DOHH2 (cell line): ENCODE measurements around the gene NGF.
"Not testable (repeated sequence)": the region's sequence is repeated elsewhere in the genome, so short reads cannot be mapped to it uniquely, and the experiment has no call there.

ENCODE experiments used
- H3F3A ChIP-seq: fragments of 200-600 bp; sonication (generic), shearing (Covaris generic); 2 replicates; pipeline ENCODE4 v1.6.0; 2016; ENCODE audit warnings: antibody characterized with exemption, mild to moderate bottlenecking; ENCODE audit not compliant: control insufficient read depth, insufficient read depth
- H3K27ac ChIP-seq: fragments of 200-600 bp; sonication (generic); 2 replicates; pipeline ENCODE4 v1.5.1; 2014; ENCODE audit warnings: low read depth, mild to moderate bottlenecking, low read length, moderate library complexity
- H3K27me3 ChIP-seq: fragments of 200-600 bp; sonication (generic); 2 replicates; pipeline ENCODE4 v1.6.1; 2014; ENCODE audit warnings: mild to moderate bottlenecking, low read length, mixed read lengths; ENCODE audit not compliant: control insufficient read depth
- H3K36me3 ChIP-seq: fragments of 200-600 bp; sonication (generic); 2 replicates; pipeline ENCODE4 v1.6.1; 2014; ENCODE audit warnings: mild to moderate bottlenecking, low read length, moderate library complexity, mixed read lengths; ENCODE audit not compliant: control insufficient read depth
- H3K4me1 ChIP-seq: fragments of 200-600 bp; sonication (generic); 2 replicates; pipeline ENCODE4 v1.6.1; 2014; ENCODE audit warnings: mild to moderate bottlenecking, low read length, mixed read lengths; ENCODE audit not compliant: control insufficient read depth
- H3K4me2 ChIP-seq: fragments of 200-600 bp; sonication (generic); 2 replicates; pipeline ENCODE4 v1.6.0; 2014; ENCODE audit warnings: mild to moderate bottlenecking, low read length, moderate library complexity
- H3K4me3 ChIP-seq: fragments of 200-600 bp; sonication (generic); 2 replicates; pipeline ENCODE4 v1.5.1; 2014; ENCODE audit warnings: mild to moderate bottlenecking, low read length, mixed read lengths
- H3K79me2 ChIP-seq: fragments of 200-600 bp; sonication (generic); 2 replicates; pipeline ENCODE4 v1.6.1; 2014; ENCODE audit warnings: mild to moderate bottlenecking, low read length, mixed read lengths; ENCODE audit not compliant: control insufficient read depth
- H3K9me2 ChIP-seq: fragments of 200-600 bp; sonication (generic); replicated peaks from 2 replicates; pipeline ENCODE4 v1.6.1; 2014; ENCODE audit warnings: mild to moderate bottlenecking, low read length, mixed read lengths; ENCODE audit not compliant: control insufficient read depth
- H3K9me3 ChIP-seq: fragments of 200-600 bp; sonication (generic); 2 replicates; pipeline ENCODE4 v1.6.1; 2014; ENCODE audit warnings: antibody characterized with exemption, low read length, mixed read lengths; ENCODE audit not compliant: control insufficient read depth, insufficient read depth
- H4K20me1 ChIP-seq: fragments of 200-600 bp; sonication (generic); 2 replicates; pipeline ENCODE4 v1.6.0; 2014; ENCODE audit warnings: low read depth, mild to moderate bottlenecking, antibody characterized with exemption, low read length, moderate library complexity; ENCODE audit not compliant: control insufficient read depth, insufficient read depth
- EZH2phosphoT487 ChIP-seq: fragments of 200-600 bp; sonication (generic); IDR thresholded peaks from 2 replicates; pipeline ENCODE4 v1.6.1; 2017; ENCODE audit warnings: borderline replicate concordance, mild to moderate bottlenecking, antibody characterized with exemption, low read length, moderate library complexity, mixed read lengths
- TF ChIP-seq, protein P1 (sequence below): fragments of 200-600 bp; sonication (generic); IDR thresholded peaks from one replicate; pipeline ENCODE4 v1.5.1; 2014; ENCODE audit warnings: antibody characterized with exemption, mild to moderate bottlenecking, low read depth, low read length; ENCODE audit not compliant: poor library complexity, severe bottlenecking

The NGF gene

DNA sequence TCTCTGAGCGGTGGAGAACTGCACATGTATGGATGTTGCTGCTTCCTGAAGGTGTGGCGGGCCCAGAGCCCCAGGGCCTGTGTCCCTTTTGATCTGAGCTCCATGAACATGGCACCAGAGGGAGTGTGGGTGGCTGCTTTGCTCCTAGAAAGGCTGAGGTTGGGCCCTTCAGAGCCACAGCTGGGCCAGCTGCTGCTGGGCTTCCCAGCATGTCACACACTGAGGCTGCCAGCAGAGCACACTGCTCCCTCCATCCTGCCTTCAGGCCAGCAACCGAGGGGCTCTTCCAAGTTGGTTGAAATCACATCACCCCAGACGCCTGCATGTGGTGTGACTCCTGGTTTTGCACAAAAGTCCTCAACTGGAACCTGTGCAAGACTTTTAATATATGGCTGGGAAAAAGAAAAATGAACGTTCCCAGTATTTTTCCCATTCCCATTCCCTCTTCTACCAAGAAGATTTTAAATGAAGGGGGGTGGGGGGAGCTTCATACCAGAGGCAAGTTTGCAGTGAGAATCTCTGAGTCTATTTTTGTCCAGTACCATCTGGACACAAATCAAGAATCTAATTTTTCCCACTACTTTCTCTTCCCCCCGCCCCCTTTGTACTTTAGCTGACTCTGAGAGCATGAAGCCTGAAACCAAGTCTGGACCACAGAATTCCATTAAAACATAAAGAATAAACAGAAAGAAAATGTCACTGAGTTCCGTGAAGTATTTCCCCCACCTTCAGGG lies 26.2 kb upstream of the NGF start:
- H3K36me3 ChIP-seq = no peaks in the 10 kb centered on the region
- no peaks in the 10 kb centered on the region for H3K4me1 ChIP-seq
- no peaks in the 10 kb centered on the region for H3K9me3 ChIP-seq
- no peaks in the 10 kb centered on the region for H3K27me3 ChIP-seq
- no peaks in the 10 kb centered on the region for H3K79me2 ChIP-seq
- H3K9me2 ChIP-seq = no peaks in the 10 kb centered on the region
- no peak overlapping the region for H3K27ac ChIP-seq
- H3F3A ChIP-seq = no peaks in the 10 kb centered on the region
- TF ChIP-seq, protein P1, sequence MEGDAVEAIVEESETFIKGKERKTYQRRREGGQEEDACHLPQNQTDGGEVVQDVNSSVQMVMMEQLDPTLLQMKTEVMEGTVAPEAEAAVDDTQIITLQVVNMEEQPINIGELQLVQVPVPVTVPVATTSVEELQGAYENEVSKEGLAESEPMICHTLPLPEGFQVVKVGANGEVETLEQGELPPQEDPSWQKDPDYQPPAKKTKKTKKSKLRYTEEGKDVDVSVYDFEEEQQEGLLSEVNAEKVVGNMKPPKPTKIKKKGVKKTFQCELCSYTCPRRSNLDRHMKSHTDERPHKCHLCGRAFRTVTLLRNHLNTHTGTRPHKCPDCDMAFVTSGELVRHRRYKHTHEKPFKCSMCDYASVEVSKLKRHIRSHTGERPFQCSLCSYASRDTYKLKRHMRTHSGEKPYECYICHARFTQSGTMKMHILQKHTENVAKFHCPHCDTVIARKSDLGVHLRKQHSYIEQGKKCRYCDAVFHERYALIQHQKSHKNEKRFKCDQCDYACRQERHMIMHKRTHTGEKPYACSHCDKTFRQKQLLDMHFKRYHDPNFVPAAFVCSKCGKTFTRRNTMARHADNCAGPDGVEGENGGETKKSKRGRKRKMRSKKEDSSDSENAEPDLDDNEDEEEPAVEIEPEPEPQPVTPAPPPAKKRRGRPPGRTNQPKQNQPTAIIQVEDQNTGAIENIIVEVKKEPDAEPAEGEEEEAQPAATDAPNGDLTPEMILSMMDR = no peak
- TF ChIP-seq EZH2phosphoT487 = no peak
- H4K20me1 ChIP-seq = no peaks in the 10 kb centered on the region
- H3K4me3 ChIP-seq = no peak overlapping the region
- no peak overlapping the region for H3K4me2 ChIP-seq

DNA sequence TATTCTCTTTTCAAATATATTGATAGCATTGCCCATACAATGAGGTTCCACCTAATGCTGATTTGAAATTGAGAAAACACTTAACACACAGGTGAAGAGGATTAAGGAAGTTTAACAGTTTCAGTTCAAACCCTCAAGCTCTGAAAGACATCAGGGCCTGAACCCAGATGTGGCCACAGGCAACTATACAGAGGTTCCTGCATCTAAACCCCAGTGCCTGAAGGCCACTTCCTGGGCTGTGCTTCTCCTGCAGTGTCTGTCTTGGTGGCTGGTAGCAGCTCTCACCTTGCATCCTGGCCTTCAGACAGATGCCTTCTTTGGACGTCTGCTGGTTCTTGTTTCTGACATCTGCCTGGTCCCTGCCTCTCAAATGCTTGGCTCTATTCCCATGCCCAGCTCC lies 25.1 kb upstream of the NGF start:
- Histone ChIP-seq H3F3A (no peaks in the 10 kb centered on the region), H3K4me2 (no peak overlapping the region), H3K27me3 (no peaks in the 10 kb centered on the region), H3K9me2 (no peaks in the 10 kb centered on the region), H4K20me1 (no peaks in the 10 kb centered on the region), H3K9me3 (no peaks in the 10 kb centered on the region), H3K79me2 (no peaks in the 10 kb centered on the region), H3K27ac (no peak overlapping the region), H3K4me3 (no peak overlapping the region), H3K4me1 (no peaks in the 10 kb centered on the region), H3K36me3 (no peaks in the 10 kb centered on the region)
- TF ChIP-seq, protein P1 = no peak
- TF ChIP-seq EZH2phosphoT487 = no peak

DNA sequence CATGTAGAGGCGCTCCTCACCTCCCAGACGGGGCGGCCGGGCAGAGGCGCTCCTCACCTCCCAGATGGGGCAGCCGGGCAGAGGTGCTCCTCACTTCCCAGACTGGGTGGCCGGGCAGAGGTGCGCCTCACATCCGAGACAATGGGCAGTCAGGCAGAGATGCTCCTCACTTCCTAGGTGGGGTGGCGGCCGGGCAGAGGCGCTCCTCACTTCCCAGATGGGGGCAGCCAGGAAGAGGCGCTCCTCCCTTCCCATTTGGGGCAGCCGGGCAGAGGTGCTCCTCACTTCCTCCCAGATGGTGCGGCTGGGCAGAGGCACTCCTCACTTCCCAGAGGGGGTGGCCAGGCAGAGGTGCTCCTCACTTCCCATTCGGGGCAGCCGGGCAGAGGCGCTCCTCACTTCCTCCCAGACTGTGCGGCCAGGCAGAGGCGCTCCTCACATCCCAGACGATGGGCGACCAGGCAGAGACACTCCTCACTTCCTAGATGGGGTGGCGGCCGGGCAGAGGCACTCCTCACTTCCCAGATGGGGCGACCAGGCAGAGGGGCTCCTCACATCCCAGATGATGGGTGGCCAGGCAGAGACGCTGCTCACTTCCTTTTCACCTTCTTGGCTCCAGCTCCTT lies 22.6 kb upstream of the NGF start:
- H3K4me2 ChIP-seq, H3K27me3 ChIP-seq, H4K20me1 ChIP-seq, H3K27ac ChIP-seq, H3K9me3 ChIP-seq, H3K79me2 ChIP-seq, H3K36me3 ChIP-seq, H3K4me1 ChIP-seq, H3K9me2 ChIP-seq, H3F3A ChIP-seq, H3K4me3 ChIP-seq: not testable (repeated sequence)

DNA sequence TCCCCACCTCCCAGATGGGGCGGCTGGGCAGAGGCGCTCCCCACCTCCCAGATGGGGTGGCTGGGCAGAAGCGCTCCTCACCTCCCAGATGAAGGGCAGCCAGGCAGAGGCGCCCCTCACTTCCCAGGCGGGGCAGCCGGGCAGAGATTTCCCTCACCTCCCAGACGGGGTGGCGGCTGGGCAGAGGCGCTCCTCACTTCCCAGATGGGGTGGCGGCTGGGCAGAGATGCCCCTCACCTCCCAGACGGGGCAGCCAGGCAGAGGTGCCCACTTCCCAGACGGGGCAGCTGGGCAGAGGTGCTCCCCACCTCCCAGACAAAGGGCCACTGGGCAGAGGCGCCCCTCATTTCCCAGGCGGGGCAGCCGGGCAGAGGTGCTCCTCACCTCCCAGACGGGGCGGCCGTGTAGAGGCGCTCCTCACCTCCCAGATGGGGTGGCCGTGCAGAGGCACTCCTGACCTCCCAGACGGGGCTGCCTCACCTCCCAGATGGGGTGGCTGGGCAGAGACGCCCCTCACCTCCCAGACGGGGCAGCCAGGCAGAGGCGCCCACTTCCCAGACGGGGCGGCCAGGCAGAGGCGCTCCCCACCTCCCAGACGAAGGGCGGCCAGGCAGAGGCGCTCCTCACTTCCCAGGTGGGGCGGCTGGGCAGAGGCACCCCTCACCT lies 21.9 kb upstream of the NGF start:
- not testable (repeated sequence) for H3K4me1 ChIP-seq, H4K20me1 ChIP-seq, H3K4me3 ChIP-seq, H3K9me3 ChIP-seq, H3K27me3 ChIP-seq, H3F3A ChIP-seq, H3K36me3 ChIP-seq, H3K79me2 ChIP-seq, H3K9me2 ChIP-seq, H3K27ac ChIP-seq, H3K4me2 ChIP-seq
